HL-60 (cell line): ENCODE data around the gene TRIM28.

ENCODE experiments used
- DNase-seq, 2 experiments: peaks; one replicate each; pipeline ENCODE4 v3.0.0-alpha.2; 2010 to 2020; ENCODE audit warnings: low read depth in 1 of 2, low spot score in 1 of 2
- H3K27ac ChIP-seq: fragments of 250-450 bp; sonication (Bioruptor Pico); replicated peaks from 2 replicates; pipeline ENCODE4 v1.5.1; 2020; ENCODE audit warnings: mild to moderate bottlenecking, moderate library complexity
- H3K27me3 ChIP-seq: fragments of 250-450 bp; sonication (Bioruptor Pico); 2 replicates; pipeline ENCODE4 v1.5.1; 2021; ENCODE audit warnings: mild to moderate bottlenecking, moderate library complexity; ENCODE audit not compliant: insufficient read depth, poor library complexity, severe bottlenecking
- H3K4me3 ChIP-seq: replicated peaks from 2 replicates; pipeline ENCODE4 v1.5.1; 2011; ENCODE audit warnings: mild to moderate bottlenecking, control low read depth, low read length; ENCODE audit not compliant: insufficient read depth
- CTCF ChIP-seq: IDR thresholded peaks from one replicate; pipeline ENCODE4 v1.5.1; 2011; ENCODE audit warnings: low read length, control low read depth, inconsistent platforms; ENCODE audit not compliant: insufficient read depth
- GABPA ChIP-seq: IDR thresholded peaks from 2 replicates; pipeline ENCODE4 v1.6.1; 2012; ENCODE audit warnings: low read depth
- POLR2AphosphoS5 ChIP-seq: IDR thresholded peaks from 2 replicates; pipeline ENCODE4 v1.6.1; 2012; ENCODE audit warnings: low read depth
- REST ChIP-seq: IDR thresholded peaks from 2 replicates; pipeline ENCODE4 v1.6.1; 2012; ENCODE audit warnings: low read depth; ENCODE audit not compliant: insufficient replicate concordance
- SPI1 ChIP-seq: IDR thresholded peaks from 2 replicates; pipeline ENCODE4 v1.6.1; 2012; ENCODE audit warnings: low read depth, mild to moderate bottlenecking, borderline replicate concordance

The TRIM28 gene

DNA sequence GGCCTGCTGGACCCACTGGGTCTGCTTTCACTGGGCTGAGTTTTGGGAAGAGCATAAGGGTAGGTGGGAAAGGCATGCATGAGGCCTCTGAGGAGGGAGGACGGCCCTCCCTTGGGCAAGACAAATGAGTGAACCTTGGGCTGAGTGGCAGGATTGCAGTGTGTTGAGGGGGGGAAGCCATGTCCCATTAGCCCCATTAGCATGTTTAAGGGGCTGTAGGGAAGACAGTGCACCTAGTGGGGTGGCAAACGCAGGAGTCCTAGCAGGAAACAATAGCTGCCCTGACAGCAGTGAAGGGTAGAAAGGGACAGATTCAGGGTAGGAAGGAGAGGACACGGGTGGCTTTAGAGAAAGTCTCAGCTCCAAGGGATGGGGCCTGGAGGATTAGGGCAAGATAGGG lies 21.2 kb upstream of the TRIM28 start:
- no peak overlapping the region for H3K4me3 ChIP-seq
- no peak for TF ChIP-seq REST
- TF ChIP-seq GABPA, result no peak
- no peak for TF ChIP-seq POLR2AphosphoS5
- TF ChIP-seq SPI1, result no peak
- TF ChIP-seq CTCF, result no peak
- no peak for DNase-seq

DNA sequence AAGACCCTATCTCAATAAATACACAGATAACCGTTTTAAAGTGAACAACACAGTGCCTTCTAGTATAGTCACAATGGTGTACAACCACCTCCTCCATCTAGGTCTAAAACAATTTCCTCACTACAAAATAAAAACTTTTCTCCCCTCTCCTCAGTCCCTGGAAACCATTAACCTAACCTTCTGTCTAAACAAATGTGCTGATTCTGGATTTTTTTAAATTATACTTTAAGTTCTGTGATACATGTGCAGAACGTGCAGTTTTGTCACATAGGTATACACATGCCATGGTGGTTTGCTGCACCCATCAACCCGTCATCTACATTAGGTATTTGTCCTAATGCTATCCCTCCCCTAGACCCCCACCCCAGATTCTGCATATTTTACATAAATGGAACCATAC lies 14.5 kb upstream of the TRIM28 start:
- Histone ChIP-seq H3K27ac (no peak overlapping the region), H3K27me3 (no peaks in the 10 kb centered on the region), H3K4me3 (no peak overlapping the region)
- DNase-seq, result no peak
- no peak for TF ChIP-seq POLR2AphosphoS5
- TF ChIP-seq CTCF, result no peak
- no peak for TF ChIP-seq GABPA
- TF ChIP-seq SPI1, result no peak
- no peak for TF ChIP-seq REST

More for the DNA sequence above, 21.2 kb upstream of the TRIM28 start:
- no peaks in the 10 kb centered on the region for H3K27me3 ChIP-seq
- H3K27ac ChIP-seq, result no peak overlapping the region

DNA sequence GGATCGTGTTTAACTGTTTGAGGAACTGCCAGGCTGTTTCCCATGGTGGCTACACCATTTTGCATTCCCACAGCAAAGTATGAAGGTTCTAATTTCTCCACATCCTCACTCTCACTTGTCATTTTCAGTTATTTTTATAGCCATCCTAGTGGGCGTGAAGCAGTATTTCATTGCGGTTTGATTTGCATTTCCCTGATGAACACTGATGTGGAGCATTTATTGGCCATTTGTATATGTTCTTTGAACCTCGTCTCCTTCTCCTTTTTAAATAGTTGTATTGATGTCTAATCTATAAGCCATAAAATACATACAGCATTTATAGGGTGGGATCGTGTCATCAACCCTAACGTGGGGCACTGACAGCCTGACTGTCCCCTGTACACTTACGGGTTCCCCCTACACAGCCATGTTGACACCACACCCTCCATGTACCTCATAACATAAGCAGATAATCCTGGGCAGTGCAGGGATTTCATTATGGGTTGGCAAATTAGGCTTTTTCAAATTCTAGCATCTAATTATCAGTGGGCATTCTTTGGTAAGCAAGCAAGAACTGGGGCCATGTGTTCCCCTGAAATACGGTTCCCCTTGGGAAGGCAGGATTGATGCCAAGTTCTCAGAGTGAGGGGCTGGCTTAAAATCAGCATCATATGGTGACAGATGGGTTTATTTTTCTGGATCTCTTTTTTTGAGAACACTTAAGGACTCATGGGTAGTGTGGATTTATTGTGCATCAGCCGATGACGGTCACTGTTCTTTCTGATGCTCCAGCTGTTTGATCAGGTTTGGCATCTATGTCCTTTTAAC lies 12.6 kb upstream of the TRIM28 start:
- no peak for DNase-seq
- TF ChIP-seq SPI1, result no peak
- no peak for TF ChIP-seq CTCF
- no peak for TF ChIP-seq GABPA
- no peak for TF ChIP-seq POLR2AphosphoS5
- no peak for TF ChIP-seq REST
- Histone ChIP-seq H3K4me3 (no peak overlapping the region), H3K27ac (no peak overlapping the region), H3K27me3 (no peaks in the 10 kb centered on the region)
